Measurements from ENCODE around the gene HYLS1.

HYLS1 gene

DNA sequence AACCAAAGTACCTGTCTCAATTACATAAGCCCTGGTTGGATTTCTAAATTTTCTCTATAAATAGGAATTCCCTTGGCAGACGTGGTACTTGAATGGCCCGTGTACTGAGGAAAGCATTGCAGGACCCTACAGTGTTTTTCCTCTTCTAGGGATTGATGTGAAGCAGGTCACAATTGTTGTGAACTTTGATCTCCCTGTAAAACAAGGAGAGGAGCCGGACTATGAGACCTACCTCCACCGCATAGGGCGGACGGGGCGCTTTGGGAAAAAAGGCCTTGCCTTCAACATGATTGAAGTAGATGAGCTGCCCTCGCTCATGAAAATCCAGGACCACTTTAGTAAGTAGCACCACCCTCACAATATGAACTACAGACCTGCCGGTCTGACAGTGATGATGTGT, 33.6 kb downstream of the HYLS1 start:
- Histone ChIP-seq H3K27me3 (ENCODE audit: insufficient read depth, insufficient read length) (no peaks in the 10 kb centered on the region), H3K4me1 (ENCODE audit: insufficient read depth, insufficient read length) (peaks cover 7% of the 10 kb centered on the region), H3K9ac (ENCODE audit: insufficient read length, low read depth) (no peak overlapping the region), H3K4me3 (ENCODE audit: insufficient read length, low read depth) (no peak overlapping the region), H3K36me3 (ENCODE audit: insufficient read depth, insufficient read length, low read length) (no peaks in the 10 kb centered on the region), H3K9me3 (ENCODE audit: insufficient read depth, low read length) (no peaks in the 10 kb centered on the region)
- no peak for TF ChIP-seq YY1 (IDR thresholded peaks at IDR 0.05; ENCODE audit: insufficient read depth, insufficient read length)
- no peak for TF ChIP-seq SUZ12 (IDR thresholded peaks at IDR 0.05; ENCODE audit: extremely low read depth, insufficient read depth, insufficient read length)
- no peak for TF ChIP-seq ZNF274 (IDR thresholded peaks at IDR 0.05; ENCODE audit: low read depth, low read length)
- no peak for DNase-seq (ENCODE audit: low read depth, low spot score)

DNA sequence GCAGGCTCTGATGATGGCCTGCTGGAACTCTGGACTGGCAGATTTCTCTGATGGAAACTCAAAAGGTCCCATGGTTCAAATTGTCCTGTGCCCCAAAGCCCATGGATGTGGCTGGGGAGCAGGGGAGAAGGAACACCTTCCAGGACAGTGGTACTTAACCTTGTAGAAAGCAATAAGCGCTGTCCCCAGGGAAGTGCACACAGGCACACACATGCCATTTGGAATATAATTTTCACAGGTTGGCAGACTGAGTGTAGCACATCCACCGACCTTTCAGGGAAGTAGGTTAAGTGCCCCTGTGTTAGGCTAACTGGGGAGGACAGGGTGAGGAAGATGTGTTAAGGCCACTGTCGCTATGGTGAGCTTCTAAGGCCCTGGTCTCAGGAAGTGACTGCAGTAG, 34.7 kb downstream of the HYLS1 start:
- Histone ChIP-seq H3K27me3 (ENCODE audit: insufficient read depth, insufficient read length) (no peaks in the 10 kb centered on the region), H3K9me3 (ENCODE audit: insufficient read depth, low read length) (no peaks in the 10 kb centered on the region), H3K9ac (ENCODE audit: insufficient read length, low read depth) (no peak overlapping the region), H3K4me3 (ENCODE audit: insufficient read length, low read depth) (no peak overlapping the region), H3K4me1 (ENCODE audit: insufficient read depth, insufficient read length) (peaks cover 7% of the 10 kb centered on the region), H3K36me3 (ENCODE audit: insufficient read depth, insufficient read length, low read length) (no peaks in the 10 kb centered on the region)
- no peak for TF ChIP-seq SUZ12 (IDR thresholded peaks at IDR 0.05; ENCODE audit: extremely low read depth, insufficient read depth, insufficient read length)
- TF ChIP-seq ZNF274 (IDR thresholded peaks at IDR 0.05; ENCODE audit: low read depth, low read length) = no peak
- no peak for TF ChIP-seq YY1 (IDR thresholded peaks at IDR 0.05; ENCODE audit: insufficient read depth, insufficient read length)
- DNase-seq (ENCODE audit: low read depth, low spot score) = no peak

DNA sequence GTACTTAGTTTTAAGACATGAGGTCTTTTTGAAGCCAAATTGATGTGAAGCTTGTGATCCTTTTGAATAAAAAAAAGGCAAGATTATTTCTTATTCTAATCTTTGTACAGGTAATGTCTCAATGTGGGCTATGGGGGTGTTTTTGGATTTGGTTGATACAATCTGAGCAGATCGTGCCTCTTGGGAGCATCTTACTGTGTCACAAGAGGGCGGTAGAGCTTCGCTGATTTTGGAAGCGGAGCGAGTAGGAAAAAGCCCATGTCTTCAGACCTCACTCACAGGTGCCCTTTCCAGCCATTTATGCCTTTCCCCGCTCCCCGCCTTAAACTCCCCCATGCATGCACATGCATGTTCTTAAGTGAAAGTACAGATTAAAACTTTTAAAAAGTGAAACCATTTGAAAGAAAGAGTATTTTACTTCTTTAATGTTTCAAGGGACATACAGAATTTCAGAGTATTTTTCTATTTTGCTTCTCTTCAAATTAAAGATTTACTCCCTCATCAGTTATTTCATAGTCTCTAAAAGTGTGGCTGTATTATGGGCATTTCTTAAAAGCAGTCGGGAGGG, 35.6 kb downstream of the HYLS1 start:
- Histone ChIP-seq H3K4me3 (ENCODE audit: insufficient read length, low read depth) (no peak overlapping the region), H3K4me1 (ENCODE audit: insufficient read depth, insufficient read length) (peaks cover 7% of the 10 kb centered on the region), H3K36me3 (ENCODE audit: insufficient read depth, insufficient read length, low read length) (no peaks in the 10 kb centered on the region), H3K9ac (ENCODE audit: insufficient read length, low read depth) (no peak overlapping the region), H3K9me3 (ENCODE audit: insufficient read depth, low read length) (no peaks in the 10 kb centered on the region), H3K27me3 (ENCODE audit: insufficient read depth, insufficient read length) (no peaks in the 10 kb centered on the region)
- peak; percentile 80 for DNase-seq (ENCODE audit: low read depth, low spot score)
- TF ChIP-seq SUZ12 (IDR thresholded peaks at IDR 0.05; ENCODE audit: extremely low read depth, insufficient read depth, insufficient read length) = no peak
- TF ChIP-seq ZNF274 (IDR thresholded peaks at IDR 0.05; ENCODE audit: low read depth, low read length) = no peak
- no peak for TF ChIP-seq YY1 (IDR thresholded peaks at IDR 0.05; ENCODE audit: insufficient read depth, insufficient read length)

DNA sequence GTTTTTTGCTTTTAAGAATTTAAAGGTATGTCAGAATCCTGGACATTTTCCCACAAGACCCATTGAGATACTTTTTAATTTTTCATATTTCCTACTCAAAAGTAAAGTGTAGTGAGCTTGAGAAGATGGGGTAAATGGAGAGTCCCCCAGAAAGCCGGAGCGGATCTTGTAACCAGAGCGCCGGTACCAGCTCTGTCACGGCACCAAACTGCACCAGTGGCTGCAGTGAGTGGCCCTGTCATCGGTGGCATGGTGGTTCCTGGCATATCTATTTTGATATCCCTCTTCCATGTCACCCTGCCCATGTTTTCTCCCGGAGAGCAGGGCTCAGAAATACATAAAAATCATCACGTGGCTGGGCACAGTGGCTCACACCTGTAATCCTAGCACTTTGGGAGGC, 36.2 kb downstream of the HYLS1 start:
- TF ChIP-seq ZNF274 (IDR thresholded peaks at IDR 0.05; ENCODE audit: low read depth, low read length) (no peak), YY1 (IDR thresholded peaks at IDR 0.05; ENCODE audit: insufficient read depth, insufficient read length) (no peak), SUZ12 (IDR thresholded peaks at IDR 0.05; ENCODE audit: extremely low read depth, insufficient read depth, insufficient read length) (no peak)
- no peaks in the 10 kb centered on the region for H3K27me3 ChIP-seq (ENCODE audit: insufficient read depth, insufficient read length)
- H3K4me1 ChIP-seq (ENCODE audit: insufficient read depth, insufficient read length) = peaks cover 4% of the 10 kb centered on the region
- H3K4me3 ChIP-seq (ENCODE audit: insufficient read length, low read depth) = no peak overlapping the region
- no peaks in the 10 kb centered on the region for H3K36me3 ChIP-seq (ENCODE audit: insufficient read depth, insufficient read length, low read length)
- no peak overlapping the region for H3K9ac ChIP-seq (ENCODE audit: insufficient read length, low read depth)
- H3K9me3 ChIP-seq (ENCODE audit: insufficient read depth, low read length) = no peaks in the 10 kb centered on the region
- no peak for DNase-seq (ENCODE audit: low read depth, low spot score)

DNA sequence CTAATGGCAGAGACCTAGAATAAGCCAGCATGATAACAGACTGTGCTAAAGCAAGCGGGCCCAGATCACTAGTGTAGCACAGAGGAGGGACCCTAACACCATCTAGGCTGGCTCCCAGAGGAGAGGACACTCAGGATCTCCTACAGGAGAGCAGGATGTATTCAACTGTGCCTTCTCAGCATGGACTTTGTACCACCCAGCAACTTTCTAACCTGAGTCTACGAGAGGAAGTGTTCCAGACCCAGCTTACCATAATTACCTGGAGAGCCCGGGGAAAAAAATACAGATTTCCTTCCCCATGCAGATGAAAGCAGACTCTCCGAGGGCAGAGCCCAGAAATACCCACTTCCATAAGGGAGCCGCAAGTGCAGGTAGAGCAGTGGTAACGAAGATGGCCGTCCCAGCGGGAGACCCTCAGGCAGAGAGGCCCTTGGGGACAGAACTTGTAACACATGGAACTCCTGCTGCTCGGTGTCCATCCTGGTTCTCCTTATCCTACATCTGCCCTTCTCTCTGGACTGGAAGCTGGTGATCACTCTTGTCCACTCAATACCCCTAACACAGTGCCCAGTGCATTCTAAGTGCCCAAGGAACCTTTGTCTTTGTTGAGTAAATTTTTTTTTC, 37.0 kb downstream of the HYLS1 start:
- Histone ChIP-seq H3K4me3 (ENCODE audit: insufficient read length, low read depth) (no peak overlapping the region), H3K27me3 (ENCODE audit: insufficient read depth, insufficient read length) (no peaks in the 10 kb centered on the region), H3K4me1 (ENCODE audit: insufficient read depth, insufficient read length) (peaks cover 4% of the 10 kb centered on the region), H3K36me3 (ENCODE audit: insufficient read depth, insufficient read length, low read length) (no peaks in the 10 kb centered on the region), H3K9me3 (ENCODE audit: insufficient read depth, low read length) (no peaks in the 10 kb centered on the region), H3K9ac (ENCODE audit: insufficient read length, low read depth) (peak overlapping the region; percentile 32)
- no peak for DNase-seq (ENCODE audit: low read depth, low spot score)
- TF ChIP-seq ZNF274 (IDR thresholded peaks at IDR 0.05; ENCODE audit: low read depth, low read length) (no peak), YY1 (IDR thresholded peaks at IDR 0.05; ENCODE audit: insufficient read depth, insufficient read length) (no peak), SUZ12 (IDR thresholded peaks at IDR 0.05; ENCODE audit: extremely low read depth, insufficient read depth, insufficient read length) (no peak)

DNA sequence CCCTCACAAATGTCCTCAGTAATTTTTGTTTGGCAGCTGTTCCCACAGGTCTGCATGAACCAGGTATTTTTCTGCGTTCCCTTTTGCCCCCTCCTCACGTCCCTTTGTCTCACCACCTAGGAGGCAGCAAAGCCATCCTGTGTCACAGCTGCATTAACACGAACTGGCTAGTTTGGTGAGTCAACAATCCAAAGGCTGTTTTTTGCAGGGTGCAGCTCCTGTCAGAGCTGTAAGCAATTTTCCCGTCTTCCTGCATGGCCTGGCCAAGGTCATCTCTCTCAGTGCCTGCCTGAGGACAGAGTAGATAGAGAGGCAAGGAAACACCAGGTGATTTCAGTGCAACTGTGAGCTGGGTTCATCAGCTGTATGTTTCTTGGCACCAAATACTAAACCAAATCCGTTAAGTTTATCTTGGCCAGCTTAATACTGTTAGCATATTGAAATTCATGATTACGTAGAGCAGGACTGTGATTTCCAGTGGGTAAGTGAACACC, 37.8 kb downstream of the HYLS1 start:
- no peaks in the 10 kb centered on the region for H3K27me3 ChIP-seq (ENCODE audit: insufficient read depth, insufficient read length)
- no peaks in the 10 kb centered on the region for H3K36me3 ChIP-seq (ENCODE audit: insufficient read depth, insufficient read length, low read length)
- DNase-seq (ENCODE audit: low read depth, low spot score) = no peak
- H3K9me3 ChIP-seq (ENCODE audit: insufficient read depth, low read length) = no peaks in the 10 kb centered on the region
- H3K4me1 ChIP-seq (ENCODE audit: insufficient read depth, insufficient read length) = peaks cover 4% of the 10 kb centered on the region
- TF ChIP-seq SUZ12 (IDR thresholded peaks at IDR 0.05; ENCODE audit: extremely low read depth, insufficient read depth, insufficient read length) (no peak), YY1 (IDR thresholded peaks at IDR 0.05; ENCODE audit: insufficient read depth, insufficient read length) (no peak), ZNF274 (IDR thresholded peaks at IDR 0.05; ENCODE audit: low read depth, low read length) (no peak)
- H3K9ac ChIP-seq (ENCODE audit: insufficient read length, low read depth) = no peak overlapping the region
- H3K4me3 ChIP-seq (ENCODE audit: insufficient read length, low read depth) = no peak overlapping the region

DNA sequence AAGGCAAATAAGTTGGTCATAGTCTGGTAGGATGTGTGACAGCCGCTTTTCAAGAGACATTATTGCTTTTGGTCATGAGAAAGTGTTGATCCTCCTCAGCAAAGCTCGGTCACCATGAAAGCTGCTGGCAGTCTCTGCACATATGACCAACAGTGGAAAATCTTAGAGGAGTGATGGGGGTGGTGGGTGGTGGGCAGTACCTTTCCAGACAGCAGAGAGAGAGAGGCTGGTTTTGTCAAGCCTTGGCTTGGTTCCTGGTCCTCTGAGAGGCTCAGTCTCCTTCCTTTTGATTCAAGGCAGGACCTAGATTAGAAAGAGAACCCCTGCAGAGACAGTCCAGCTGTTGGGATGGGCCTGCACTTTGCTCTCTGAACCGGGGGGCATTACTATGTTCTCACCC, 38.3 kb downstream of the HYLS1 start:
- H3K9me3 ChIP-seq (ENCODE audit: insufficient read depth, low read length) = no peaks in the 10 kb centered on the region
- no peaks in the 10 kb centered on the region for H3K36me3 ChIP-seq (ENCODE audit: insufficient read depth, insufficient read length, low read length)
- TF ChIP-seq ZNF274 (IDR thresholded peaks at IDR 0.05; ENCODE audit: low read depth, low read length) = no peak
- no peak for TF ChIP-seq SUZ12 (IDR thresholded peaks at IDR 0.05; ENCODE audit: extremely low read depth, insufficient read depth, insufficient read length)
- TF ChIP-seq YY1 (IDR thresholded peaks at IDR 0.05; ENCODE audit: insufficient read depth, insufficient read length) = no peak
- H3K4me3 ChIP-seq (ENCODE audit: insufficient read length, low read depth) = no peak overlapping the region
- no peaks in the 10 kb centered on the region for H3K27me3 ChIP-seq (ENCODE audit: insufficient read depth, insufficient read length)
- H3K4me1 ChIP-seq (ENCODE audit: insufficient read depth, insufficient read length) = peaks cover 4% of the 10 kb centered on the region
- no peak for DNase-seq (ENCODE audit: low read depth, low spot score)
- no peak overlapping the region for H3K9ac ChIP-seq (ENCODE audit: insufficient read length, low read depth)

Data from NT2/D1 (cell line).